GM18508 (cell line): ENCODE data around the gene TNS3.
"Not testable (repeated sequence)": the region's sequence is repeated elsewhere in the genome, so short reads cannot be mapped to it uniquely, and the experiment has no call there.

Experiments
- ATAC-seq: cut with Tn5 transposase; IDR thresholded peaks from one replicate; pipeline ENCODE4 v1.9.1; 2021; ENCODE audit warnings: moderate number of reproducible peaks; ENCODE audit not compliant: insufficient read depth, unreplicated experiment

Gene TNS3

DNA sequence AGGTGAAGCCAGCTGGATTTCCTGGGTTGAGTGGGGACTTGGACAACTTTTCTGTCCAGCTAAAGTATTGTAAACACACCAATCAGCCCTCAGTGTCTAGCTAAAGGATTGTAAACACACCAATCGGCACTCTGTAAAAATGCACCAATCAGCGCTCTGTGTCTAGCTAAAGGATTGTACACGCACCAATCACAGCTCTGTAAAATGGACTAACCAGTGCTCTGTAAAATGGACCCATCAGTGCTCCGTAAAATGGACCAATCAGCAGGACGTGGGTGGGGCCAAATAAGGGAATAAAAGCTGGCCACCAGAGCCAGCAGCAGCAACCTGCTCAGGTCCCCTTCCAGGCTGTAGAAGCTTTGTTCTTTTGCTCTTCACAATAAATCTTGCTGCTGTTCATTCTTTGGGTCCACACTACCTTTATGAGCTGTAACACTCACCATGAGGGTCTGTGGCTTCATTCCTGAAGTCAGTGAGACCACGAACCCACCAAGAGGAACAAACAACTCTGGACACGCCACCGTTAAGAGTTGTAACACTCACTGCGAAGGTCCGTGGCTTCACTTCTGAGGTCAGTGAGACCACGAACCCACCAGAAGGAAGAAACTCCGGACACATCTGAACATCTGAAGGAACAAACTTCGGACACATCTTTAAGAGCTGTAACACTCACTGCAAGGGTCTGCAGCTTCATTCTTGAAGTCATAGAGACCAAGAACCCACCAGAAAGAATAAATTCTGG lies 21.8 kb upstream of the TNS3 start:
- ATAC-seq: not testable (repeated sequence)

DNA sequence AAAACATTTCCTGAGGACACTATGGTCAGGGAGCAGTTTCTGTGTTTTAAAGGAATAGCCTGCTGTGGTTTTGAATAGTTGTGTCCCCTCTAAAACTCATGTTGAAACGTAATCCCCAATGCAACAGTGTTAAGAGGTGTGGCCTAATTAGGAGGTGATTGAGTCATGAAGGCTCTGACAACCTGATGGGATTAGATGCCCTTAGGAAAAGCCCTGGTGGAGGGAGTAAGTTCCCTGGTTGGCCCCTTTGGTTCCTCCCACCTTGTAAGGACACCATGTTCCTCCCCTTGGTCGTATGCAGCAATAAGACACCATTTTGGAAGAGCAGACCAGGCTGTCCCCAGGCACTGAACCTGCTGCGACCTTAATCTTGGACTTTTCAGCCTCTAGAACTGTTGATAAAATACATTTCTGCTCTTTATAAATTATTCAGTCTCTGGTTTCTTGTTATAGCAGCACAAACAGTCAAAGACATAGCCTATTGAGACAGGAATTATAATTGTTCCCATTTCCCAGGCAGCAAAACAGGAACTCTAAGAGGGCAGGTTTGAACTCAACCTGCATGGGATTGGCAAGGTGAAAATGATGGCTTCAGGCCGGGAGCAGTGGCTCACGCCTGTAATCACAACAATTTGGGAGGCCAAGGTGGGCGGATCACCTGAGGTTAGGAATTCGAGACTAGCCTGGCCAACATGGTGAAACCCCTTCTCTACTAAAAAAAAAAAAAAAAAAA lies 20.5 kb upstream of the TNS3 start:
- ATAC-seq: no peak

DNA sequence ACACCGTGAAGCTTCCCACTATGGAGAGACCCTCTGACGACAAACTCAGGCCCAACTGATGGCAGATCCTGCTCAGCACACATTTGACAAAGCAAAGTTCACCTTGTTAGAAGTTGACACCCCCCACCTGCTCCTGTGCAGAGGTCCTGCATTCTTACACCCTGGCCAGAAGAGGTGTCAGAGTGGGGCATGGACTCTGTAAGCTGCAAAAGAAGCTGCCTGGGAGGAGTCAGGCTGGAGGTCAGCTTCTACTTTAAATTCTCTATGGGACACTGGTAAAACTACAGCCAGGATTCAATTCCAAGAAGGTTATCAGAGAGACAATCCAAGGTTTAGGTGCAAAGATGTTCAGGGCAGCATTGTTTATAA lies 20.0 kb upstream of the TNS3 start:
- ATAC-seq: no peak

GRCh38 chr7:47601119-47601880 lies 19.4 kb upstream of the TNS3 start:
- peak; percentile 69 for ATAC-seq

DNA sequence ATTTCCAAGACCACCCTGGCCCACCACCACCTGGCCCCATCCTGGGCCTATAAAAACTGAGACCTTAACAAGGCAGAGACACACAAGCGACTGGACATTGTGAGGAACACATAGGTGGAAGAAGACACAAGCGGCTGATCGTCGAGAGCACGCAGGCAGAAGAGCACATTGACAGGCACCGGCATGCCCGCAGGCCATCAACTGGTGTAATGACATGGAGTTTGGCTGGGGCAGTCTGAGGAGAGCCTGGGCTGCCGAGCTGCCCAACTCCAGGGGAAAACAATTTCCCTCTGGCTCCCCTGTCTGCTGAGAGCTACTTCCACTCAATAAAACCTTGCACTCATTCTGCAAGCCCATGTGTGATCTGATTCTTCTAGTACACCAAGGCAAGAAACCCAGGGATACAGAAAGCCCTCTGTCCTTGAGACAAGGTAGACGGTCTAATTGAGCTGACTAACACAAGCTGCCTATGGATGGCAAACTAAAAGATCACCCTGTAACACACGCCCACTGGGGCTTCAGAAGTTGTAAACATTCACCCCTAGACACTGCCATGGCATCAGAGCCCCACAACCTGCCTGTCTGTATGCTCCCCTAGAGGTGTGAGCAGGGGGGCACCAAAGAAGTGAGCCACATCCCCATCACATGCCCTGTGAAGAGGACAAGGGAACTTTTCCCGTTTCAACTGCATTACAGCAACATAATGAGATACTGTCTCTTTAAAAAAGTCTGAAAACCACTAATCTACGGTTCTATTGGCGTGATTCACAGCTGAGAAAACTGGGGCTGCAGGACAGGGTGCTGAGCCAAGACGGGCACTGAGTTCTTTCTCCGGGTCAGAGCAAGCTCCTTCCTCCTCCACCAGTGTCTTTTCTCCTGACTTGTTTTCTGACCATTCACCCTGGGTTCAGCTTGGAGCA lies 18.5 kb upstream of the TNS3 start:
- ATAC-seq: no peak

DNA sequence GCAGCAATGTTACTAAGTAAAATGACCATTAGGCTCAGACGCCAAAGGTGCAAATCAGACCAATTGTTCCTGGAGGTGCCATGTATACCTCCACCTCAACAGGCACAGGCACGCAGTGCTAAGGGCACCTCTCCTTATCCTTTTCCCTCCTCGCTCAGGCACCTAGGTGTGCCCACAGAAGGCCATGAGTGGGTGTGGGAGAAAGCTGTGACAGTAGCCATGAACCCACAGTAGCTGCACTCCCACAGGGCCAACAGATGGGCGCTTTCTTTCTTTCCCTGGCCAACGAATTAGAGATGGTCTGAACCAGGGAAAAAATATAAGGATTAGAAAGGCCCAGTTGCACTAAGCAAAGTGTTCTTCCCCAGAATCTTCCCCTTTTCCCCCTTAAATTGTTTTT lies 15.5 kb upstream of the TNS3 start:
- no peak for ATAC-seq

DNA sequence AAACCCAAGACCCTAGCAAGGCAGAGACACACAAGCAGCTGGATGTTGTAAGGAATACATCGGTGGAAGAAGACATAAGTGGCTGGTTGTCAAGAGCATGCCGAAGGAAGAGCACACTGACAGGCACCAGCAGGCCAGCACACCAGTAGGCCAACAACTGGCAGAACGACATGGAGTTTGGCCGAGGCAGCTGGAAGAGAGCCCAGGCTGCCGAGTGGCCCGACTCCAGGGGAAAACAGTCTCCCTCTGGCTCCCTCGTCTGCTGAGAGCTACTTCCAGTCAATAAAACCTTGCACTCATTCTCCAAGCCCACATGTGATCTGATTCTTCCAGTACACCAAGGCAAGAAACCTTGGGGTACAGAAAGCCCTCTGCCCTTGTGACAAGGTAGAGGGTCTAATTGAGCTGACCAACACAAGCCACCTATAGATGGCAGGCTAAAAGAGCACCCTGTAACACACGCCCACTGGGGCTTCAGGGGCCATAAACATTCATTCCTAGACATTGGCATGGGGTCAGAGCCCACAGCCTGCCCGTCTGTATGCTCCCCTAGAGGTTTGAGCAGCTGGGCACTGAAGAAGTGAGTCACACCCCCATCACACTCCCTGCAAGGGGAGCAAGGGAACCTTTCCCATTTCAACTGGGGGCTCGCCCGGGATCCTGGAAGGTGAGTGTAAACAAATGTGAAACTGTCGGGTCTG lies 14.7 kb upstream of the TNS3 start:
- no peak for ATAC-seq

DNA sequence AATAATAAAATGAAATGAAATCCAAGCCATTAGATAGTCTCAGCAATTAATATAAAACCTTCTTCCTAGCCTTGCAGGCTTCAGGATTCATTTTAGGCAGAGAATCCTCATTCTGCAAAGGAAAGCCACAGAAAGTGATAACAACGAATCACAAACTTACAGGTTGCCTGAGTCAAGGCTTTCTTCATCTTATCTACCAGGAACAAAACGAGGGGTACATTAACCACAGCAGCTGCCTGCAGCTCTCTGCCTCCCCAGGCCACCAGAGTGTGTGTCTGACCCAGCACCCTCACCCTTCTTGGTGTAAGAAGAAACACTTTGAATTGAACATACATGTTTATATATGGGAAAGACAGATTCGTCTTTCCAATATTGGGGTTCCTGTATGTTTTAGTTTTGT lies 12.5 kb upstream of the TNS3 start:
- ATAC-seq: no peak

DNA sequence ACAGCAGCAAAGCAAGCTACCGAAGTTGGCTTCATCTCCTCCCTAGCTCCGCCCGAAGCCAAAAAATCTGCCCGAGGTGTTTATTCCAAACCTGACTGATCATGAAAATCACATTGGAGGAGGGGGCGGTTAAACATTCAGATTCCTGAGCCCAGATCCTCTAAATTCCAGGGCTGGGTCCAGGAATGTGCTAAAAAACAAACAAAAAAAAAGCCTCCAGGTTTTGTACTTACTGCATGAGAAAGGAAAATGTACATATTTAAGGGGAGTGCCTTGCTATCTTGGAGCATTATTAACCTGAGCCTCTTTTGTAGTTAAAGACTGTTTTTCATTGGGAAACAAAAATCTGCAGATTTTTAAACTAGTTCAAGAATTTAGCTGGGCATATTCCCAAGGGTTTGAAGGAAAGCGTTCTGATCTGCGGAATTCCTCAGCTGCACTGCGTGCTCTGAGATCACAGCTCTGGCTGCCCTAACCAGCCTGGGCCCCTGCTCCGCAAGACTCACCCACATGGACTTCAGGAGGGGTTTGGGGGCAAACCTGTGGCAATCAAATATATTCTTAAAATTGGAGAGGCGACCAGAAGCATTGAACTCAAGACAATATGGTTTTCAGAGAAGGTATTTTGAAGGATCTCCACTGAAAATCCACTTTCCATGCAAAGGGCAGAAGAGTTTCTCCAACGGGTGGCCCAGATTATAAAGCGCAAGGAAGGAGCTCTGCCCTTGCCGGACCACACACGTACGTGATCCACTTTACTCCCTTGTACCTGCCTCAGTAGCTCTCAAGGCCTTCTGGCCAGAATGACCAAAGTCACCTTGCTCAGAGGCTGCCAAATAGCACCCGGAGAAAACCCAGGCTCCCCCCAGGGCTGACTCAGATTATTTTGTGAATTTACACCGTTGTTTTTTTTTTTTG lies 10.0 kb upstream of the TNS3 start:
- no peak for ATAC-seq

GRCh38 chr7:47591089-47591654 lies 9.3 kb upstream of the TNS3 start:
- no peak for ATAC-seq

GRCh38 chr7:47590215-47590614 lies 8.3 kb upstream of the TNS3 start:
- not testable (repeated sequence) for ATAC-seq

DNA sequence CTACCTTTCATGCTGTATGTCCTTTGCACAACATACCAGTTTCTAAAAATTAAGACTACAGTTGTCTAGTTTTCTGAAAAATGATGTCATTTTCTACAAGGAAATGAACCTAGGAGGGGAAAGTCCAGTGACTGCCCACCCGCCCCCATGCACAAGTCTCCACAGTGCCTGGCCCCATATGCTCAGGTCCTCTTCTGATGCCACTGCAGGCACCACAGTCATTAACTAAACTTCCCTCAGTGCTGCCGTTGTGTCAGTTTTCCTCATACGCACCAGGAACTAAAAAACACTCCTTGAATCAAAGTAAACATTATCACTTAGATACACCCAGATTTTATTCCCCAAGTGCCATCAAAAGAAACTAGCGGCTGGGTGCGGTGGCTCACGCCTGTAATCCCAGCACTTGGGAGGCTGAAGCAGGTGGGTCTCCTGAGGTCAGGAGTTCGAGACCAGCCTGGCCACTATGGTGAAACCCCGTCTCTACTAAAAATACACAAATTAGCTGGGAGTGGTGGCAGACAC lies 6.9 kb upstream of the TNS3 start:
- no peak for ATAC-seq

DNA sequence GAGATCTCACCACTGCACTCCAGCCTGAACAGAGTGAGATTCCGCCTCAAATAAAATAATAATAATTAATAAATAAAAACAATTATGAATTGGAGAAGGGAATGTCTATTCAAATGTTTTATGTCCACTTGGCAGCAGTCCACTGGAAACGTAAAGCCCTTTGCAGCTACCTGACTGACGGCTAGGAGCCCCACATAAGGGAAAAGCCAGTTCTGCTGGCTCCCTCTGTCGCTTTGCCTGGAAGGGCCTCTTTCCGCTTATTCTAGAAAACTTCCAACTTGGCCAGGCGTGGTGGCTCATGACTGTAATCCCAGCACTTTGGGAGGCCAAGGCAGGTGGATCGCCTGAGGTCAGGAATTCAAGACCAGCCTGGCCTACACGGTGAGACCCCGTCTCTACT lies 6.1 kb upstream of the TNS3 start:
- no peak for ATAC-seq

DNA sequence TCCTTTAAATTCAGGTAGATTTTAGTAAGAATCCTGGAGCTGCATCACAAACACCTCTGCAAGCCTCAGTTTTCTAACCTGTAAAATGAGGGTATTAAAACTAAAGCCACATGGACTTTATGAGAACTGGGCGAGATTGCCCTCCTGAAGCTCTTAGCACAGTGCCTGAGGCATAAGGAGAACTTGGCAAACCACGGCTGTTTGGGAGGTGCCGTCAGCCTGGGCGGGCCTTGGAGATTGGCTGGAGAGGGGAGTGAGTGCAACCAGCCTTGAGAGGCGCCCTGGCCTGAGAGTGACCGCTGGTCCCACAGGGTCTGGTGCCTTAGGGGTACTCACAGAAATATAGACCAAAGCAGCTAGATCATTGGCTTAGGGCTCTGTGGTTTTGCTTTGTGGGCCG lies 5.4 kb upstream of the TNS3 start:
- ATAC-seq: no peak

DNA sequence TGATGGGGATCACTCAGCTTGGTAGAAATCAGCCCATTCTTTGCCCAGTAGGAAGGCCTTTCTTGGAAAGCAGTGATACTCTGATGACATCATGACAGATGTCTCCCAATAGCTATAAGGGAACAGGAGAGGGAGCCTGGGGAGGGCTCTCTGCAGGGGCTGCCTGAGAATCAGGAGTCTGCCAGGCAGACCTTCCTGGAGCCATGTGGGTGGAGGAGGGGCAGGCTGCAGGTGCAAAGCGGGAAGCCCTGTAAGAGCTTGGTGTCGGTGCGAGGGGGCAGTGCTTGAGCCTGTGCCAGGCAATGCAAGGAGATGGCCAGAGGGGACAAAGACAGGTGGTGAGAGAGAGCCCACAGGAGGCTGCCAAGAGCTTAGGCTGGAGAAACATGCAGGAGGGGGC lies 5.0 kb upstream of the TNS3 start:
- no peak for ATAC-seq

DNA sequence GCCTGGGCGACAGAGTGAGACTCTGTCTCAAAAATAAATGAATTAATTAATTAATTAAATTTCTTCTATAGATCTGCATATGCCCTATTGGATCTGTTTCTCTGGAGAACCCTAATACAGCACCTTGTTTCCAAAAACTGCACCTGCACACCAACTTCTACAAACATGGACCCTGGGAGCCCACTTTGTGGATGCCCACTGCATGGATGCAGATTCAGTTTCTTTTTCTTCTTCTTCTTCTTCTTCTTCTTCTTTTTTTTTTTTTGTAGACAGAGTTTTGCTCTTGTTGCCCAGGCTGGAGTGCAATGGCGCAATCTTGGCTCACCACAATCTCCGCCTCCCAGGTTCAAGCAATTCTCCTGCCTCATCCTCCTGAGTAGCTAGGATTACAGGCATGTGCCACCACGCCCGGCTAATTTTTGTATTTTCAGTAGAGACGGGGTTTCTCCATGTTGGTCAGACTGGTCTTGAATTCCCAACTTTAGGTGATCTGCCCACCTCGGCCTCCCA lies 4.3 kb upstream of the TNS3 start:
- ATAC-seq: not testable (repeated sequence)

DNA sequence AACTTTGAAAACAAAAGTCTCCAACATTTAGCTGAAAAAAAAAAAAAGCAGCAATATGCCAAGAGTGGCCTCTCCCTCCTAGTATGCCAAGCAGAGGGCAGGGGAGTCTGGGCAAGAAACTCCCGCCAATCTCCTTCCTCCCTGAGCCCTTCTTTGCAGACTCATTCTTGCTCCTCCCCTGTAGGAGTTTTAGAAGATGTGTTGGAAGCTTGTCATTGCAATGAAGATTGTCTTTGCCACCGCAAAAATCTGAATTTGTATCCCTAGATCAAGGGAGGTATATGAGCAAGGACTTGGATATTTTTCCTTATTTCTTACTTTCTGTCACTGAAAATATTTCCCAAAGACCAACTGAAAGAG lies 2.6 kb upstream of the TNS3 start:
- no peak for ATAC-seq
